ENCODE results near the gene S100A16. TPM values are rescaled to one million over a fixed set of nuclear protein-coding genes. Genes with fewer than 3 reads are reported as not detected.

Gene S100A16
- total and polyA plus RNA-seq, 12 donors: 28.8 to 176 (median 43.5) TPM

DNA sequence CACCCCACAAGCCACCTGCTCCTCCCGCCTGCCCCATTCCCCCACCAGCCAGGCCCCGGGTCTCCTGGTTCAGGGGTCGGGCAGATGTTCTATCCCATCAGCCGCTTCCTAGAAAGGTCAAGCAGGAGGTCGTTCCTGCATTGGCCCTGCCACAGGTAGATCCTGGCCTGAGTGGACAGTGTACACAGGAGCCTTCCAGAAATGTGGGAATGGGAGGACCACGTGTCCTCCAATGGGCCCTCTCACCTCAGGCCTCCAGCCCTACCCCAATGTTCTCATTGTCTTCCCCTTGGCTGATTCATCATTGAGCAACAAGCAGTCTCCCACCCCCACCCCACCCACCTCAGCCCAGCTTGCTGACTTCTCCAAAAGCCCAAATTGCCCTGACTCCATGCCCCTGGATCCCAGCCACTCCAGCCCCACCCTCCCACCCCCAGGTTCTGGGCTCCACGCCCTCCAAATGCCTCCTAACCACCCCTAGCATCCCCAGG is 2.1 kb downstream of the S100A16 start:
- no peaks in the 10 kb centered on the region for H3K27me3 ChIP-seq
- H3K36me3 ChIP-seq: peaks cover 0 to 21% (median 14%) of the 10 kb centered on the region in 9 donors
- WGBS, 2 donors: 88 to 90% methylated on average over 7 of the region's 7 CpGs
- peak overlapping the region; percentile 83 to 99 (median 96) for H3K27ac ChIP-seq
- H3K4me1 ChIP-seq: peaks cover 10 to 57% (median 35%) of the 10 kb centered on the region in 9 donors
- ATAC-seq (no peak), DNase-seq (no peak)
- intact Hi-C loops (cut with DNase I): loop anchor here in 2 of 10 donors (5.0 to 10.0 kb wide), 2 partner anchors 76 to 79 kb away; partner anchors contain the start of gene S100A6 (in 1 of the 2)
- TF ChIP-seq, protein P1, sequence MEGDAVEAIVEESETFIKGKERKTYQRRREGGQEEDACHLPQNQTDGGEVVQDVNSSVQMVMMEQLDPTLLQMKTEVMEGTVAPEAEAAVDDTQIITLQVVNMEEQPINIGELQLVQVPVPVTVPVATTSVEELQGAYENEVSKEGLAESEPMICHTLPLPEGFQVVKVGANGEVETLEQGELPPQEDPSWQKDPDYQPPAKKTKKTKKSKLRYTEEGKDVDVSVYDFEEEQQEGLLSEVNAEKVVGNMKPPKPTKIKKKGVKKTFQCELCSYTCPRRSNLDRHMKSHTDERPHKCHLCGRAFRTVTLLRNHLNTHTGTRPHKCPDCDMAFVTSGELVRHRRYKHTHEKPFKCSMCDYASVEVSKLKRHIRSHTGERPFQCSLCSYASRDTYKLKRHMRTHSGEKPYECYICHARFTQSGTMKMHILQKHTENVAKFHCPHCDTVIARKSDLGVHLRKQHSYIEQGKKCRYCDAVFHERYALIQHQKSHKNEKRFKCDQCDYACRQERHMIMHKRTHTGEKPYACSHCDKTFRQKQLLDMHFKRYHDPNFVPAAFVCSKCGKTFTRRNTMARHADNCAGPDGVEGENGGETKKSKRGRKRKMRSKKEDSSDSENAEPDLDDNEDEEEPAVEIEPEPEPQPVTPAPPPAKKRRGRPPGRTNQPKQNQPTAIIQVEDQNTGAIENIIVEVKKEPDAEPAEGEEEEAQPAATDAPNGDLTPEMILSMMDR (IDR thresholded peaks at IDR 0.05): no peak
- peak overlapping the region in 1 of 10 donors; percentile 1 for H3K4me3 ChIP-seq
- no peaks in the 10 kb centered on the region for H3K9me3 ChIP-seq

GRCh38 chr1:153610334-153610733 is 2.6 kb downstream of the S100A16 start:
- peaks cover 10 to 57% (median 35%) of the 10 kb centered on the region in 9 donors for H3K4me1 ChIP-seq
- H3K4me3 ChIP-seq: peak overlapping the region in 2 of 10 donors; percentile 1 to 73
- ATAC-seq (no peak), DNase-seq (no peak)
- TF ChIP-seq, protein P1 (IDR thresholded peaks at IDR 0.05): no peak
- H3K36me3 ChIP-seq: peaks cover 0 to 26% (median 14%) of the 10 kb centered on the region in 9 donors
- intact Hi-C loops (cut with DNase I): loop anchor here in 2 of 10 donors (5.0 to 10.0 kb wide), 2 partner anchors 76 to 78 kb away; partner anchors contain the start of gene S100A6 (in 1 of the 2)
- peak overlapping the region; percentile 83 to 99 (median 96) for H3K27ac ChIP-seq
- no peaks in the 10 kb centered on the region for H3K9me3 ChIP-seq
- 49 to 67% methylated on average over 4 of the region's 4 CpGs for WGBS, 2 donors
- no peaks in the 10 kb centered on the region for H3K27me3 ChIP-seq

- WGBS, 2 donors: 44% methylated on average over 6 of the region's 6 CpGs
- Histone ChIP-seq H3K9me3 (no peaks in the 10 kb centered on the region), H3K36me3 (peaks cover 0 to 32% (median 14%) of the 10 kb centered on the region in 9 donors), H3K27me3 (no peaks in the 10 kb centered on the region), H3K4me1 (peaks cover 10 to 57% (median 35%) of the 10 kb centered on the region in 9 donors), H3K4me3 (peak overlapping the region in 5 of 10 donors; percentile 38 to 73 (median 66)), H3K27ac (peak overlapping the region; percentile 83 to 99 (median 96))
- TF ChIP-seq, protein P1 (IDR thresholded peaks at IDR 0.05): no peak
- no peak for ATAC-seq
- no peak for DNase-seq
- intact Hi-C loops (cut with DNase I): loop anchor here in 1 of 10 donors (5.0 kb wide), 1 partner anchor 37 kb away; no protein-coding TSS in a partner anchor
These were observed 3.4 kb downstream of the S100A16 start for GRCh38 chr1:153609585-153609907.

DNA sequence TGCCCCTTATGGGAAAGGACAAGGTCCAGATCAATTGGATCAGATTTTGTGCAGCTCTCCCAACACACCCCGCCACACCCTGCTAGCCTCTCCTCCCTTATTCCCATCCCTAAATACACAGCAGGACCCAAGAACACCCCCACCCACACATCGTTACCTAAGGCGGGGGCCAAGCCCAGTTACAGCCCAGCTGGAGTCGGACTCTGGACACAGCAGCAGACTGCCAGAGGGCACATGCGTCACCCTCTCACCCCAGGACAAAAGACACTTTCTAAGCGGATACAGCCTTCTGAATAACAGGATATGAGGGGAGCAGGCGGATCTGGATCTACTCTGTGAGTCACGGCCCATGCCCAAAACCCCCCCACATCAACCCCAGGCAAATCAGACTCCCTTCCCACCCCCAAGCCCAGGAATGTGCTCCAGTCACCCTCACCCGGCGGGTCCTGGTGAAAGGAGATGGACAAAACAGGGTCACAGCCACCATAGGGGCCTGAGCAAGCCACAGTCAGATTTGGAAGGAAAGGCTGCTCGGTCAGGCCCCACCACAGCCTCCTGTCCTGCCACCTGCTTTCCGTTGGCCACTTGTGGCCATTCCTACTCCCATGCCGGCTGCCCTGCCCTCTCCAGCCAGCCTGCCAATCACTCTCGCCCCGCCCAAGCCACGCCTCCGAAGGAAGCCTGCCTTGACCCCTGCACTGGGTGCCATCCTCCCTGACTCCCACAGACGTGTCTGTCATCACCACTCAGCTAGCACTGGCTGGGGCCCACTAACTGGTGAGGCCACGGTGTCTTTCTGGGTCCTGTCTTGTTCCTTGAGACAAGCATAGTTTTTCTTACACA is 4.0 kb downstream of the S100A16 start:
- peak overlapping the region; percentile 90 to 99 (median 96) for H3K27ac ChIP-seq
- intact Hi-C loops (cut with DNase I): loop anchor here in 1 of 10 donors (5.0 kb wide), 1 partner anchor 37 kb away; no protein-coding TSS in a partner anchor
- peaks cover 0 to 36% (median 14%) of the 10 kb centered on the region in 9 donors for H3K36me3 ChIP-seq
- peak; percentile 72 to 89 (median 80) for ATAC-seq
- peaks cover 10 to 57% (median 35%) of the 10 kb centered on the region in 9 donors for H3K4me1 ChIP-seq
- DNase-seq: peak; percentile 78 to 88
- TF ChIP-seq, protein P1 (IDR thresholded peaks at IDR 0.05): no peak
- H3K4me3 ChIP-seq: peak overlapping the region; percentile 38 to 73 (median 55)
- no peaks in the 10 kb centered on the region for H3K9me3 ChIP-seq
- no peaks in the 10 kb centered on the region for H3K27me3 ChIP-seq
- WGBS, 2 donors: 45 to 53% methylated on average over 19 of the region's 19 CpGs
